H9 (cell line): Measurements from ENCODE around the gene PBX1. TPM values are rescaled to one million over a fixed set of nuclear protein-coding genes. Genes with fewer than 3 reads are reported as not detected.

Experiments
- DNase-seq: peaks from one replicate; pipeline ENCODE4 v3.0.0-alpha.2; 2017
- H2AFZ ChIP-seq: one replicate; pipeline ENCODE4 v1.6.1; 2013; ENCODE audit warnings: mild to moderate bottlenecking, low read length, control low read depth, moderate library complexity
- H2AK5ac ChIP-seq: 2 replicates; pipeline ENCODE4 v1.6.1; 2013; ENCODE audit warnings: low read length, control low read depth, mixed read lengths; ENCODE audit not compliant: insufficient read length
- H2BK120ac ChIP-seq: one replicate; pipeline ENCODE4 v1.6.1; 2013; ENCODE audit warnings: low read depth, mild to moderate bottlenecking, low read length, control low read depth, inconsistent platforms; ENCODE audit not compliant: poor library complexity, severe bottlenecking
- H2BK12ac ChIP-seq: 2 replicates; pipeline ENCODE4 v1.6.1; 2013; ENCODE audit warnings: low read length, control low read depth, mixed read lengths, low read depth; ENCODE audit not compliant: insufficient read length
- H2BK15ac ChIP-seq: 2 replicates; pipeline ENCODE4 v1.6.1; 2013; ENCODE audit warnings: low read depth, low read length, control low read depth
- H2BK20ac ChIP-seq: one replicate; pipeline ENCODE4 v1.6.1; 2013; ENCODE audit warnings: low read depth, mild to moderate bottlenecking, low read length, control low read depth, inconsistent platforms; ENCODE audit not compliant: poor library complexity, severe bottlenecking
- H2BK5ac ChIP-seq: 2 replicates; pipeline ENCODE4 v1.6.1; 2013; ENCODE audit warnings: low read length, control low read depth, mixed read lengths; ENCODE audit not compliant: insufficient read length
- H3K14ac ChIP-seq: 2 replicates; pipeline ENCODE4 v1.6.1; 2013; ENCODE audit warnings: low read length, control low read depth; ENCODE audit not compliant: insufficient read depth
- H3K18ac ChIP-seq: 2 replicates; pipeline ENCODE4 v1.6.1; 2013; ENCODE audit warnings: low read depth, mild to moderate bottlenecking, mixed read lengths, low read length, control low read depth; ENCODE audit not compliant: insufficient read length
- H3K23ac ChIP-seq: 2 replicates; pipeline ENCODE4 v1.6.1; 2013; ENCODE audit warnings: low read length, control low read depth, mixed read lengths, low read depth; ENCODE audit not compliant: insufficient read length
- H3K23me2 ChIP-seq: 2 replicates; pipeline ENCODE4 v1.6.1; 2013; ENCODE audit warnings: low read depth, mild to moderate bottlenecking, mixed read lengths, low read length, control low read depth; ENCODE audit not compliant: insufficient read length, poor library complexity, severe bottlenecking
- H3K27ac ChIP-seq: 2 replicates; pipeline ENCODE4 v1.5.1; 2013; ENCODE audit warnings: low read length, control low read depth, mixed read lengths, low read depth; ENCODE audit not compliant: insufficient read length
- H3K27me3 ChIP-seq: 2 replicates; pipeline ENCODE4 v1.6.1; 2013; ENCODE audit warnings: low read length, control low read depth, inconsistent platforms; ENCODE audit not compliant: insufficient read depth
- H3K4ac ChIP-seq: 2 replicates; pipeline ENCODE4 v1.6.1; 2013; ENCODE audit warnings: low read depth, mild to moderate bottlenecking, control low read depth, inconsistent platforms, low read length, moderate library complexity
- H3K4me1 ChIP-seq: 2 replicates; pipeline ENCODE4 v1.6.1; 2013; ENCODE audit warnings: low read length, control low read depth, inconsistent platforms; ENCODE audit not compliant: insufficient read depth
- H3K4me2 ChIP-seq: 2 replicates; pipeline ENCODE4 v1.6.1; 2013; ENCODE audit warnings: low read length, control low read depth, mixed read lengths; ENCODE audit not compliant: insufficient read length, insufficient read depth
- H3K56ac ChIP-seq: 2 replicates; pipeline ENCODE4 v1.6.1; 2013; ENCODE audit warnings: low read depth, mild to moderate bottlenecking, mixed read lengths, low read length, control low read depth; ENCODE audit not compliant: insufficient read length
- H3K79me1 ChIP-seq: 2 replicates; pipeline ENCODE4 v1.6.1; 2013; ENCODE audit warnings: low read depth, mild to moderate bottlenecking, moderate library complexity, low read length, control low read depth, inconsistent platforms; ENCODE audit not compliant: insufficient read depth, poor library complexity, severe bottlenecking
- H3K79me2 ChIP-seq: 2 replicates; pipeline ENCODE4 v1.6.1; 2013; ENCODE audit warnings: low read length, control low read depth, inconsistent platforms; ENCODE audit not compliant: insufficient read depth
- H3K9ac ChIP-seq: 2 replicates; pipeline ENCODE4 v1.6.1; 2013; ENCODE audit warnings: low read length, control low read depth, mixed read lengths; ENCODE audit not compliant: insufficient read length; ENCODE audit errors: extremely low read depth
- H3K9me3 ChIP-seq: one replicate; pipeline ENCODE4 v1.6.1; 2013; ENCODE audit warnings: low read depth, low read length, inconsistent platforms; ENCODE audit not compliant: control insufficient read depth
- H3T11ph ChIP-seq: one replicate; pipeline ENCODE4 v1.6.1; 2013; ENCODE audit warnings: mild to moderate bottlenecking, low read length, control low read depth, inconsistent platforms
- H4K20me1 ChIP-seq: one replicate; pipeline ENCODE4 v1.6.1; 2013; ENCODE audit not compliant: control insufficient read depth, insufficient read length, insufficient read depth
- H4K5ac ChIP-seq: 2 replicates; pipeline ENCODE4 v1.6.1; 2013; ENCODE audit warnings: low read depth, mild to moderate bottlenecking, mixed read lengths, low read length, control low read depth; ENCODE audit not compliant: insufficient read length
- H4K8ac ChIP-seq: replicated peaks from 2 replicates; pipeline ENCODE4 v1.6.1; 2013; ENCODE audit warnings: low read length, control low read depth, mixed read lengths, low read depth; ENCODE audit not compliant: insufficient read length
- H4K91ac ChIP-seq: 2 replicates; pipeline ENCODE4 v1.6.1; 2013; ENCODE audit warnings: low read depth, mild to moderate bottlenecking, moderate library complexity, mixed read lengths, low read length, control low read depth; ENCODE audit not compliant: insufficient read length
- H3K27ac Mint-ChIP-seq, 3 experiments: 2 replicates in 2 of 3; 3 replicates in 1 of 3; pipeline ENCODE4 v1.8.0; 2020 to 2021; ENCODE audit warnings: mixed read lengths in 3 of 3, mild to moderate bottlenecking in 1 of 3, moderate library complexity in 1 of 3
- H3K27me3 Mint-ChIP-seq: 2 replicates; pipeline ENCODE4 v1.8.0; 2021; ENCODE audit warnings: low read depth, mild to moderate bottlenecking, moderate library complexity, mixed read lengths
- H3K36me3 Mint-ChIP-seq, 3 experiments: 2 replicates in 2 of 3; 3 replicates in 1 of 3; pipeline ENCODE4 v1.8.0; 2020 to 2021; ENCODE audit warnings: low read depth in 3 of 3, mixed read lengths in 3 of 3; ENCODE audit not compliant: insufficient read depth in 1 of 3
- H3K4me1 Mint-ChIP-seq, 2 experiments: 2 replicates each; pipeline ENCODE4 v1.8.0; 2020; ENCODE audit warnings: mixed read lengths in 2 of 2
- H3K4me3 Mint-ChIP-seq, 2 experiments: 2 replicates in 1 of 2; 3 replicates in 1 of 2; pipeline ENCODE4 v1.8.0; 2020 to 2021; ENCODE audit warnings: mild to moderate bottlenecking in 2 of 2, mixed read lengths in 2 of 2, moderate library complexity in 1 of 2
- H3K9me3 Mint-ChIP-seq, 2 experiments: 2 replicates in 1 of 2; 3 replicates in 1 of 2; pipeline ENCODE4 v1.8.0; 2020; ENCODE audit warnings: mild to moderate bottlenecking in 2 of 2, mixed read lengths in 2 of 2, moderate library complexity in 1 of 2
- CTCF ChIP-seq: fragments of 200-600 bp; sonication (generic); conservative IDR thresholded peaks from 3 replicates; pipeline ENCODE4 v1.8.0; 2021; ENCODE audit warnings: antibody characterized with exemption, mild to moderate bottlenecking
- WGBS: extraction: QIAGEN DNeasy Blood & Tissue Kit; methylation state at CpG from one replicate; pipeline ENCODE4 v1.1.7; 2013; ENCODE audit warnings: missing lambda C conversion rate, low lambda C conversion rate, mixed read lengths; ENCODE audit not compliant: insufficient read length; ENCODE audit errors: extremely low coverage; 5-methylcytosine and 5-hydroxymethylcytosine counted together
- total RNA-seq: library from RNA; stranded (reverse); gene quantifications from 2 replicates; pipeline ENCODE4 v1.2.1, GENCODE V29; 2021

Gene PBX1
- total RNA-seq, 1 experiment from 2014 or later, result 142 TPM

- H4K91ac ChIP-seq, result no peak overlapping the region
- peaks cover 3% of the 10 kb centered on the region for H3K79me1 ChIP-seq
- H3K9ac ChIP-seq, result no peak overlapping the region
- Mint-ChIP-seq H3K27ac (peak overlapping the region; percentile 14 to 89 (median 22); a peak in 5 of 7 replicates), H3K9me3 (no peaks in the 10 kb centered on the region), H3K27me3 (no peaks in the 10 kb centered on the region), H3K4me3 (peak overlapping the region; percentile 14 to 58; a peak in 3 of 5 replicates), H3K4me1 (peaks cover 76 to 81% of the 10 kb centered on the region in 2 experiments), H3K36me3 (peaks cover 8 to 26% (median 20%) of the 10 kb centered on the region in 3 experiments; a peak in 6 of 7 replicates)
- peak overlapping the region; percentile 19 for H3K4me2 ChIP-seq
- H4K5ac ChIP-seq, result no peak overlapping the region
- H3K27ac ChIP-seq, result no peak overlapping the region
- peaks cover 25% of the 10 kb centered on the region; the same call in 1 of the 2 replicates for H3K79me2 ChIP-seq
- no peak overlapping the region for H3K14ac ChIP-seq
- H2BK5ac ChIP-seq, result no peak overlapping the region
- no peak overlapping the region for H2BK15ac ChIP-seq
- no peak overlapping the region for H2BK120ac ChIP-seq
- DNase-seq, result peak; percentile 60
- H3K9me3 ChIP-seq, result no peaks in the 10 kb centered on the region
- H3T11ph ChIP-seq, result no peak overlapping the region
- no peaks in the 10 kb centered on the region for H4K20me1 ChIP-seq
- no peak overlapping the region for H3K18ac ChIP-seq
- H3K4me1 ChIP-seq, result peaks cover 15% of the 10 kb centered on the region
- H3K56ac ChIP-seq, result no peak overlapping the region
- H3K23me2 ChIP-seq, result no peaks in the 10 kb centered on the region
- no peak overlapping the region for H3K23ac ChIP-seq
- H2AFZ ChIP-seq, result no peak overlapping the region
- H2AK5ac ChIP-seq, result no peak overlapping the region
- no peak overlapping the region for H4K8ac ChIP-seq
- no peak overlapping the region for H2BK20ac ChIP-seq
- H3K4ac ChIP-seq, result no peak overlapping the region
- no peak for TF ChIP-seq CTCF
- H2BK12ac ChIP-seq, result no peak overlapping the region
- no peaks in the 10 kb centered on the region for H3K27me3 ChIP-seq
- no CpG with 5 or more reads among the region's 4 CpGs for WGBS
Observed at GRCh38 chr1:164578479-164579200, 19.7 kb downstream of the PBX1 start.
